ENCODE measurements around the gene DNAJC16.

DNA sequence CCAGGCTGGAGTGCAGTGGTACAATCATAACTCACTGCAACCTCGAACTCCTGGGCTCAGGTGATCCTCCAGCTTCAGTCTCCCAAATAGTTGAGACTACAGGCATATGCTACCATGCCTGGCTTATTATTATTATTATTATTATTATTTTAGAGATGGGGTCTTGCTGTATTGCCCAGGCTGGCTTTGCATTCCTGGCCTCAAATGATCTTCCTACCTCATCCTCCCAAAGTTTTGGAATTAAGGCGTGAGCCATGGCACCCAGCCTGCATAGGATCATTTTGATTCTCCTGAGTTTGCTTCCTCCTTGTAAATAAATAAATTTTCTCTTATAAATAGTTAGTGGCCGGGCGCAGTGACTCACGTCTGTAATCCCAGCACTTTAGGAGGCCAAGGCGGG is 96.8 kb downstream of the DNAJC16 start:
- TF ChIP-seq ZFP3 (CRISPR knock-in tag; IDR thresholded peaks at IDR 0.05): no peak
- TF ChIP-seq, protein P1, sequence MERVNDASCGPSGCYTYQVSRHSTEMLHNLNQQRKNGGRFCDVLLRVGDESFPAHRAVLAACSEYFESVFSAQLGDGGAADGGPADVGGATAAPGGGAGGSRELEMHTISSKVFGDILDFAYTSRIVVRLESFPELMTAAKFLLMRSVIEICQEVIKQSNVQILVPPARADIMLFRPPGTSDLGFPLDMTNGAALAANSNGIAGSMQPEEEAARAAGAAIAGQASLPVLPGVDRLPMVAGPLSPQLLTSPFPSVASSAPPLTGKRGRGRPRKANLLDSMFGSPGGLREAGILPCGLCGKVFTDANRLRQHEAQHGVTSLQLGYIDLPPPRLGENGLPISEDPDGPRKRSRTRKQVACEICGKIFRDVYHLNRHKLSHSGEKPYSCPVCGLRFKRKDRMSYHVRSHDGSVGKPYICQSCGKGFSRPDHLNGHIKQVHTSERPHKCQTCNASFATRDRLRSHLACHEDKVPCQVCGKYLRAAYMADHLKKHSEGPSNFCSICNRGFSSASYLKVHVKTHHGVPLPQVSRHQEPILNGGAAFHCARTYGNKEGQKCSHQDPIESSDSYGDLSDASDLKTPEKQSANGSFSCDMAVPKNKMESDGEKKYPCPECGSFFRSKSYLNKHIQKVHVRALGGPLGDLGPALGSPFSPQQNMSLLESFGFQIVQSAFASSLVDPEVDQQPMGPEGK (CRISPR knock-in tag; IDR thresholded peaks at IDR 0.05; ENCODE audit: borderline replicate concordance): no peak
- TF ChIP-seq GLIS3 (CRISPR knock-in tag; IDR thresholded peaks at IDR 0.05): no peak
- TF ChIP-seq ZNF70 (CRISPR knock-in tag; IDR thresholded peaks at IDR 0.05): no peak
- TF ChIP-seq ZNF8 (CRISPR knock-in tag; IDR thresholded peaks at IDR 0.05): no peak
- TF ChIP-seq ARNTL (CRISPR knock-in tag; IDR thresholded peaks at IDR 0.05; ENCODE audit: borderline replicate concordance, low read depth): no peak
- TF ChIP-seq, protein P2, sequence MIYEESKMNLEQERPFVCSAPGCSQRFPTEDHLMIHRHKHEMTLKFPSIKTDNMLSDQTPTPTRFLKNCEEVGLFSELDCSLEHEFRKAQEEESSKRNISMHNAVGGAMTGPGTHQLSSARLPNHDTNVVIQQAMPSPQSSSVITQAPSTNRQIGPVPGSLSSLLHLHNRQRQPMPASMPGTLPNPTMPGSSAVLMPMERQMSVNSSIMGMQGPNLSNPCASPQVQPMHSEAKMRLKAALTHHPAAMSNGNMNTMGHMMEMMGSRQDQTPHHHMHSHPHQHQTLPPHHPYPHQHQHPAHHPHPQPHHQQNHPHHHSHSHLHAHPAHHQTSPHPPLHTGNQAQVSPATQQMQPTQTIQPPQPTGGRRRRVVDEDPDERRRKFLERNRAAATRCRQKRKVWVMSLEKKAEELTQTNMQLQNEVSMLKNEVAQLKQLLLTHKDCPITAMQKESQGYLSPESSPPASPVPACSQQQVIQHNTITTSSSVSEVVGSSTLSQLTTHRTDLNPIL (CRISPR knock-in tag; IDR thresholded peaks at IDR 0.05; ENCODE audit: low read depth): no peak
- no peak for TF ChIP-seq ZNF565 (CRISPR knock-in tag; conservative IDR thresholded peaks at IDR 0.05; ENCODE audit: low read depth)
- TF ChIP-seq, protein P3, sequence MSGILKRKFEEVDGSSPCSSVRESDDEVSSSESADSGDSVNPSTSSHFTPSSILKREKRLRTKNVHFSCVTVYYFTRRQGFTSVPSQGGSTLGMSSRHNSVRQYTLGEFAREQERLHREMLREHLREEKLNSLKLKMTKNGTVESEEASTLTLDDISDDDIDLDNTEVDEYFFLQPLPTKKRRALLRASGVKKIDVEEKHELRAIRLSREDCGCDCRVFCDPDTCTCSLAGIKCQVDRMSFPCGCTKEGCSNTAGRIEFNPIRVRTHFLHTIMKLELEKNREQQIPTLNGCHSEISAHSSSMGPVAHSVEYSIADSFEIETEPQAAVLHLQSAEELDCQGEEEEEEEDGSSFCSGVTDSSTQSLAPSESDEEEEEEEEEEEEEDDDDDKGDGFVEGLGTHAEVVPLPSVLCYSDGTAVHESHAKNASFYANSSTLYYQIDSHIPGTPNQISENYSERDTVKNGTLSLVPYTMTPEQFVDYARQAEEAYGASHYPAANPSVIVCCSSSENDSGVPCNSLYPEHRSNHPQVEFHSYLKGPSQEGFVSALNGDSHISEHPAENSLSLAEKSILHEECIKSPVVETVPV (CRISPR knock-in tag; IDR thresholded peaks at IDR 0.05): no peak
- no peak for TF ChIP-seq RARB (CRISPR knock-in tag; IDR thresholded peaks at IDR 0.05)
- no peak for TF ChIP-seq PPARA (CRISPR knock-in tag; IDR thresholded peaks at IDR 0.05; ENCODE audit: borderline replicate concordance)
- TF ChIP-seq, protein P4, sequence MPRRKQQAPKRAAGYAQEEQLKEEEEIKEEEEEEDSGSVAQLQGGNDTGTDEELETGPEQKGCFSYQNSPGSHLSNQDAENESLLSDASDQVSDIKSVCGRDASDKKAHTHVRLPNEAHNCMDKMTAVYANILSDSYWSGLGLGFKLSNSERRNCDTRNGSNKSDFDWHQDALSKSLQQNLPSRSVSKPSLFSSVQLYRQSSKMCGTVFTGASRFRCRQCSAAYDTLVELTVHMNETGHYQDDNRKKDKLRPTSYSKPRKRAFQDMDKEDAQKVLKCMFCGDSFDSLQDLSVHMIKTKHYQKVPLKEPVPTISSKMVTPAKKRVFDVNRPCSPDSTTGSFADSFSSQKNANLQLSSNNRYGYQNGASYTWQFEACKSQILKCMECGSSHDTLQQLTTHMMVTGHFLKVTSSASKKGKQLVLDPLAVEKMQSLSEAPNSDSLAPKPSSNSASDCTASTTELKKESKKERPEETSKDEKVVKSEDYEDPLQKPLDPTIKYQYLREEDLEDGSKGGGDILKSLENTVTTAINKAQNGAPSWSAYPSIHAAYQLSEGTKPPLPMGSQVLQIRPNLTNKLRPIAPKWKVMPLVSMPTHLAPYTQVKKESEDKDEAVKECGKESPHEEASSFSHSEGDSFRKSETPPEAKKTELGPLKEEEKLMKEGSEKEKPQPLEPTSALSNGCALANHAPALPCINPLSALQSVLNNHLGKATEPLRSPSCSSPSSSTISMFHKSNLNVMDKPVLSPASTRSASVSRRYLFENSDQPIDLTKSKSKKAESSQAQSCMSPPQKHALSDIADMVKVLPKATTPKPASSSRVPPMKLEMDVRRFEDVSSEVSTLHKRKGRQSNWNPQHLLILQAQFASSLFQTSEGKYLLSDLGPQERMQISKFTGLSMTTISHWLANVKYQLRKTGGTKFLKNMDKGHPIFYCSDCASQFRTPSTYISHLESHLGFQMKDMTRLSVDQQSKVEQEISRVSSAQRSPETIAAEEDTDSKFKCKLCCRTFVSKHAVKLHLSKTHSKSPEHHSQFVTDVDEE (CRISPR knock-in tag; IDR thresholded peaks at IDR 0.05): no peak

Measured in SK-N-SH treated with all-trans-retinoic acid at 6 μM for 48 hours (cell line).